ENCODE measurements around the gene ZNF598.

ZNF598 gene

DNA sequence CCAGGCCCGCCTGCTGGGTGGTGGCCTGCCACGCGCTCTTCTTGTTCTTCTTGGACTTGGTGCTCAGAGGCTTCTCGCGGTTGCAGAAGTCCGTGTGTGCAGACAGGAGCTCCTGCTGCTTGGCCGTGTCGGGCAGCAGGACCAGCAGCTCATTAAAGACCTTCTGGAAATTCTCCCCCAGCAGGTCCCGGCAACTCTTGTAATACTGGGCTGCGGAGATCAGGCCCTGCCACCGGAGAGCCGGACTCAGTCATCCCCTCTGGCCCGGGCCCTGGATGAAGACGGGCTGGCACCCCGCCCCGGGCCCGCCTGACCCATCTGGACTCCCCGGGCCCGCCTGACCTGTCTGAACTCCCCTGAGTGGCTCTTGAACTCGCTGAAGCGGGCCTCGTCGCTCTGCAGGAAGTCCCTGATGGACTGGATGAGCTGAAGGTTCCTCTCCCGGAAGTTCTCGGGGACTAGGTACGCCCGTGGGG lies 11.2 kb downstream of the ZNF598 start:
- Histone ChIP-seq H3K9me3 (no peaks in the 10 kb centered on the region), H3K4me3 (ENCODE audit: low read depth, low read length) (no peak overlapping the region), H3K4me1 (no peaks in the 10 kb centered on the region; the same call in 1 of the 2 replicates), H3K27me3 (no peaks in the 10 kb centered on the region), H3K36me3 (peaks cover 74% of the 10 kb centered on the region)
- no peak for DNase-seq
- TF ChIP-seq, protein P1, sequence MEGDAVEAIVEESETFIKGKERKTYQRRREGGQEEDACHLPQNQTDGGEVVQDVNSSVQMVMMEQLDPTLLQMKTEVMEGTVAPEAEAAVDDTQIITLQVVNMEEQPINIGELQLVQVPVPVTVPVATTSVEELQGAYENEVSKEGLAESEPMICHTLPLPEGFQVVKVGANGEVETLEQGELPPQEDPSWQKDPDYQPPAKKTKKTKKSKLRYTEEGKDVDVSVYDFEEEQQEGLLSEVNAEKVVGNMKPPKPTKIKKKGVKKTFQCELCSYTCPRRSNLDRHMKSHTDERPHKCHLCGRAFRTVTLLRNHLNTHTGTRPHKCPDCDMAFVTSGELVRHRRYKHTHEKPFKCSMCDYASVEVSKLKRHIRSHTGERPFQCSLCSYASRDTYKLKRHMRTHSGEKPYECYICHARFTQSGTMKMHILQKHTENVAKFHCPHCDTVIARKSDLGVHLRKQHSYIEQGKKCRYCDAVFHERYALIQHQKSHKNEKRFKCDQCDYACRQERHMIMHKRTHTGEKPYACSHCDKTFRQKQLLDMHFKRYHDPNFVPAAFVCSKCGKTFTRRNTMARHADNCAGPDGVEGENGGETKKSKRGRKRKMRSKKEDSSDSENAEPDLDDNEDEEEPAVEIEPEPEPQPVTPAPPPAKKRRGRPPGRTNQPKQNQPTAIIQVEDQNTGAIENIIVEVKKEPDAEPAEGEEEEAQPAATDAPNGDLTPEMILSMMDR (IDR thresholded peaks at IDR 0.05; ENCODE audit: low read depth, low read length): no peak

DNA sequence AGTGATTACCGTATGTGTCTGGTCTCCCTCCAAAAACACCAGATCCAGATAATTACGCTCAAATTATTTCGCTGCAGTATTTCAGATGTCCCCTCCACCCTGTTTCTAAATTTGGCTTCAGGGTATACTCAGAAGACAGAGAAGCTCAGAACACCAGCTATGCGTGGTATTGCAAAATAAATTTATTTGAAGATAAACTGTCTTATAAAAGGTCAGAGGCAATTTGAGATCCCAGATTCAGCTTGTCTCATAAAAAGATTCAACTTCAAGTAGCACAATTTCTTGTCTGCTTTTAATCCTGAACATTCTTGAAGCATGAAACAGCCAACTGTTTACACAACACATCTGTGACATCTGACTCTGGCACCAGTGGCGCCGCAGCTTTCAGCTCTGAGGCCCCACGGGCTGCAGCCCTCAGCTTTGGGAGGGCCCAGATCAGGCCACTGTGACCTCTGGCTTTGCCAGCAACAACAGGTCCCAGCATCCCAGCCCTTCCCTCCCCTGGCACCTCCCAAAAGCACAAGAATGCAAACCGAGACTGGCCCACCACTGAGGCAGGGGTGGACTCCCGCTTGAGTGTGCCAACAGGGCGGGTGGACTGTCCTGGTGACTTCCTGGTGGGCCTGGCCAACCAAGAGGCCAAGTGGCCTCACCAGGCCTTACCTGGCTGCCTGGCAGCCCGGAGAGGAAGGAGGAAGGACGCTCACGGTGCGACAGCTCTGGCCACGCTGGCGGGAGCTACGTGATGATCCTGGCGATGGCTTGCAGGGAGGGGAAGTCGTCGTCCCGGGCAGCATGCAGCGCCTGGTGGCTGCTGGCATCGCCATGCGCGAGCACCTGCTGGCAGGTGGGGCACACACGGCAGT lies 11.9 kb downstream of the ZNF598 start:
- Histone ChIP-seq H3K4me1 (no peaks in the 10 kb centered on the region), H3K9me3 (peaks cover 1% of the 10 kb centered on the region; the same call in 1 of the 2 replicates), H3K27me3 (no peaks in the 10 kb centered on the region), H3K36me3 (peaks cover 67% of the 10 kb centered on the region), H3K4me3 (ENCODE audit: low read depth, low read length) (no peak overlapping the region)
- no peak for DNase-seq
- TF ChIP-seq, protein P1 (IDR thresholded peaks at IDR 0.05; ENCODE audit: low read depth, low read length): no peak

DNA sequence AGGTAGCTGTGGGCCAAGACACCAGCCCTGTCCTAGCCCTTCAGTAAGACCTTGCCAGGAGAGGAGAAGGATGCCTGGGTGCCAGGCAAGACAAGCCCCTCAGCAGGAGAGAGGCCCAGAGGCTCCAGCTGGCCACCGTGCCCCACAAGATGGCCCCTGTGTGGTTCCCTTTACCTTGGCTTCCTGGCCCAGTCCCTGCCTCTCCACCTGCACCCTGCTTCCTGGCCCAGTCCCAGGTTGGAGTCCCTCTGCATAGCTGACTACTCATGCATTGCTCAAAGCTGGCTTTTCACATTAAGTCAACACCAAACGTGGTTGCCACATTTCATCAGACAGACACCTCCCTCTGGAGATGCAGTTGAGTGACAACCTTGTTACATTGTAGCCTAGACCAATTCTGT lies 15.9 kb downstream of the ZNF598 start:
- no peak for DNase-seq
- Histone ChIP-seq H3K36me3 (peaks cover 27% of the 10 kb centered on the region), H3K9me3 (peaks cover 10% of the 10 kb centered on the region), H3K4me3 (ENCODE audit: low read depth, low read length) (no peak overlapping the region), H3K4me1 (no peaks in the 10 kb centered on the region), H3K27me3 (peaks cover 28% of the 10 kb centered on the region)
- TF ChIP-seq, protein P1 (IDR thresholded peaks at IDR 0.05; ENCODE audit: low read depth, low read length): no peak

- TF ChIP-seq, protein P1 (IDR thresholded peaks at IDR 0.05; ENCODE audit: low read depth, low read length): no peak
- Histone ChIP-seq H3K4me3 (ENCODE audit: low read depth, low read length) (no peak overlapping the region), H3K27me3 (peaks cover 29% of the 10 kb centered on the region), H3K36me3 (peaks cover 18% of the 10 kb centered on the region), H3K9me3 (peaks cover 10% of the 10 kb centered on the region), H3K4me1 (no peaks in the 10 kb centered on the region)
- DNase-seq: no peak
Measured at GRCh38 chr16:1992704-1993317, 16.8 kb downstream of the ZNF598 start.

GRCh38 chr16:1991948-1992703 lies 17.5 kb downstream of the ZNF598 start:
- Histone ChIP-seq H3K27me3 (peaks cover 29% of the 10 kb centered on the region), H3K4me3 (ENCODE audit: low read depth, low read length) (no peak overlapping the region), H3K9me3 (peaks cover 10% of the 10 kb centered on the region), H3K4me1 (no peaks in the 10 kb centered on the region), H3K36me3 (peaks cover 11% of the 10 kb centered on the region)
- peak; percentile 98 for DNase-seq
- TF ChIP-seq, protein P1 (IDR thresholded peaks at IDR 0.05; ENCODE audit: low read depth, low read length): no peak
